ENCODE measurements around the gene TTYH1.

DNA sequence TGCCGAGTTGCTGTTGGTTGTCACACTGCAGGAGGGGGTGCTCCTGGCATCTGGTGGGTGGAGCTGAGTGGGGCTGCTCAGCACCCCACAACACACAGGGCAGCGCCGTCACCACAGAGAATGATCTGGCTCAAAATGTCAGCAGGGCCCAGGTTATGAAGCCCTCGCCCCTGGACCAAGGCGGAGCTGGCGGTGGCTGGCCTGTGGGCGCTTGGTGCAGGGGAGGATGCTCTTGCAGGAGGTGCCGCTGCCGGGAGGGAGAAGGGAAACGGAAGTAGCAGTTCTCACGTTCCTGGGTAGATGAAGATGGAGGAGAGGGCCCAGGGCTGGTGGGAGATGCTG is 19.6 kb downstream of the TTYH1 start:
- no peak for TF ChIP-seq EZH2phosphoT487 (IDR thresholded peaks at IDR 0.05; ENCODE audit: low read depth, severe bottlenecking, unreplicated experiment)
- TF ChIP-seq, protein P1, sequence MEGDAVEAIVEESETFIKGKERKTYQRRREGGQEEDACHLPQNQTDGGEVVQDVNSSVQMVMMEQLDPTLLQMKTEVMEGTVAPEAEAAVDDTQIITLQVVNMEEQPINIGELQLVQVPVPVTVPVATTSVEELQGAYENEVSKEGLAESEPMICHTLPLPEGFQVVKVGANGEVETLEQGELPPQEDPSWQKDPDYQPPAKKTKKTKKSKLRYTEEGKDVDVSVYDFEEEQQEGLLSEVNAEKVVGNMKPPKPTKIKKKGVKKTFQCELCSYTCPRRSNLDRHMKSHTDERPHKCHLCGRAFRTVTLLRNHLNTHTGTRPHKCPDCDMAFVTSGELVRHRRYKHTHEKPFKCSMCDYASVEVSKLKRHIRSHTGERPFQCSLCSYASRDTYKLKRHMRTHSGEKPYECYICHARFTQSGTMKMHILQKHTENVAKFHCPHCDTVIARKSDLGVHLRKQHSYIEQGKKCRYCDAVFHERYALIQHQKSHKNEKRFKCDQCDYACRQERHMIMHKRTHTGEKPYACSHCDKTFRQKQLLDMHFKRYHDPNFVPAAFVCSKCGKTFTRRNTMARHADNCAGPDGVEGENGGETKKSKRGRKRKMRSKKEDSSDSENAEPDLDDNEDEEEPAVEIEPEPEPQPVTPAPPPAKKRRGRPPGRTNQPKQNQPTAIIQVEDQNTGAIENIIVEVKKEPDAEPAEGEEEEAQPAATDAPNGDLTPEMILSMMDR (IDR thresholded peaks at IDR 0.05; ENCODE audit: poor library complexity), result no peak

Data from hepatocyte (in vitro differentiated cells).